ENCODE results near the gene AOPEP. TPM values are rescaled to one million over a fixed set of nuclear protein-coding genes. Genes with fewer than 3 reads are reported as not detected.

Gene AOPEP
- total RNA-seq, 1 experiment from 2014 or later = 36.4 TPM

- Histone ChIP-seq H3K9me3 (ENCODE audit: control insufficient read depth, insufficient read depth, low read depth, low read length) (no peaks in the 10 kb centered on the region), H3K4me3 (ENCODE audit: low read depth in 2 of 2, low read length in 2 of 2) (no peak overlapping the region), H3K27ac (ENCODE audit: low read length) (peak overlapping the region; percentile 61), H3K4me1 (ENCODE audit: control insufficient read depth, insufficient read depth, low read length) (peaks cover 57% of the 10 kb centered on the region), H3K36me3 (ENCODE audit: control insufficient read depth, insufficient read depth, low read length) (no peaks in the 10 kb centered on the region), H3K27me3 (ENCODE audit: control insufficient read depth, insufficient read depth, low read length) (no peaks in the 10 kb centered on the region)
- DNase-seq (ENCODE audit: low read depth, low spot score) (no peak), ATAC-seq (no peak)
- ChIA-PET POLR2A (interaction anchor here (0.6 to 1.0 kb wide), 2 partner anchors 8 to 334 kb away, joined by 3 to 7 read pairs; no protein-coding TSS in a partner anchor), CTCF (interaction anchor here (0.6 kb wide), 1 partner anchor 232 kb away, joined by 5 read pairs; no protein-coding TSS in a partner anchor)
- no TSS peak for BruUV-seq (replicated peaks)
- intact Hi-C loops (cut with micrococcal nuclease; ENCODE audit: unreplicated experiment) (no loop called here), in situ Hi-C loops (cut with HindIII; ENCODE audit: low pct_unique_long_range_greater_than_20kb, low sequenced_read_pairs) (no loop called here)
- no peak for TF ChIP-seq TCF7L2 (IDR thresholded peaks at IDR 0.05; ENCODE audit: low read depth, low read length)
- TF ChIP-seq SIN3A (IDR thresholded peaks at IDR 0.05; ENCODE audit: borderline replicate concordance, insufficient read depth, low read depth, low read length) = no peak
- TF ChIP-seq REST (IDR thresholded peaks at IDR 0.05; ENCODE audit: insufficient read depth in 1 of 2, low read depth in 2 of 2, low read length in 1 of 2) = no peak
- no peak for TF ChIP-seq POLR2AphosphoS5 (IDR thresholded peaks at IDR 0.05; ENCODE audit: low read depth, low read length)
- no peak for TF ChIP-seq CTCF (IDR thresholded peaks at IDR 0.05)
Measured at GRCh38 chr9:95089257-95090022, 362.9 kb downstream of the AOPEP start.

- no TSS peak for BruUV-seq (replicated peaks)
- POLR2A ChIA-PET = no interaction called here
- Histone ChIP-seq H3K27ac (ENCODE audit: low read length) (peak overlapping the region; percentile 70), H3K4me1 (ENCODE audit: control insufficient read depth, insufficient read depth, low read length) (peaks cover 57% of the 10 kb centered on the region), H3K4me3 (ENCODE audit: low read depth in 2 of 2, low read length in 2 of 2) (no peak overlapping the region), H3K27me3 (ENCODE audit: control insufficient read depth, insufficient read depth, low read length) (no peaks in the 10 kb centered on the region), H3K36me3 (ENCODE audit: control insufficient read depth, insufficient read depth, low read length) (no peaks in the 10 kb centered on the region), H3K9me3 (ENCODE audit: control insufficient read depth, insufficient read depth, low read depth, low read length) (no peaks in the 10 kb centered on the region)
- TF ChIP-seq POLR2AphosphoS5 (IDR thresholded peaks at IDR 0.05; ENCODE audit: low read depth, low read length) (peak; percentile 56), SIN3A (IDR thresholded peaks at IDR 0.05; ENCODE audit: borderline replicate concordance, insufficient read depth, low read depth, low read length) (no peak; the same call in 1 of the 2 replicates), CTCF (IDR thresholded peaks at IDR 0.05) (no peak), TCF7L2 (IDR thresholded peaks at IDR 0.05; ENCODE audit: low read depth, low read length) (no peak), REST (IDR thresholded peaks at IDR 0.05; ENCODE audit: insufficient read depth in 1 of 2, low read depth in 2 of 2, low read length in 1 of 2) (no peak)
- DNase-seq (ENCODE audit: low read depth, low spot score) (no peak), ATAC-seq (peak; percentile 52)
- CTCF ChIA-PET = no interaction called here
- intact Hi-C loops (cut with micrococcal nuclease; ENCODE audit: unreplicated experiment) = no loop called here
- in situ Hi-C loops (cut with HindIII; ENCODE audit: low pct_unique_long_range_greater_than_20kb, low sequenced_read_pairs) = no loop called here
Measured at GRCh38 chr9:95090023-95090791, 363.7 kb downstream of the AOPEP start.

All from Panc1 (cell line).